Measurements from ENCODE around the gene TCERG1.

TCERG1 gene

DNA sequence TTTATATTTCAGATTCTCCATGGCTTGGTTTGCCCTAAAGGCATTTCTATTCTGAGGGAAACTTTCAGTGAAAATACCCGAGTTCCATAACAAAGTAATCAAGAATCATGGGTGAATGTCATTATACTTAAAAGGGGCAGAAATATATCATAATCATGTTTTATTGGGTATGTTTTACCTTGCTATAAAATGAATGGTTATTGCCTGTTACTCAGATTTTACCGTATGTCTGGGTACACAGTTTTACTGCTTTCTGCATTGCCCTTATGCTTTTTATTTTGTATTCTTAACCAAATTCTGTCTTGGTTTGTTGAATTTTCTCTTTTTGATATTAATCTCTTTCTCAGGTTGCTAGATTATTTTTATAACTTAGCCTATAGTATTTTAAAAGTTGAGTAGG lies 66.3 kb downstream of the TCERG1 start:
- no peak for DNase-seq (ENCODE audit: low read depth in 2 of 2)
- TF ChIP-seq, protein P1, sequence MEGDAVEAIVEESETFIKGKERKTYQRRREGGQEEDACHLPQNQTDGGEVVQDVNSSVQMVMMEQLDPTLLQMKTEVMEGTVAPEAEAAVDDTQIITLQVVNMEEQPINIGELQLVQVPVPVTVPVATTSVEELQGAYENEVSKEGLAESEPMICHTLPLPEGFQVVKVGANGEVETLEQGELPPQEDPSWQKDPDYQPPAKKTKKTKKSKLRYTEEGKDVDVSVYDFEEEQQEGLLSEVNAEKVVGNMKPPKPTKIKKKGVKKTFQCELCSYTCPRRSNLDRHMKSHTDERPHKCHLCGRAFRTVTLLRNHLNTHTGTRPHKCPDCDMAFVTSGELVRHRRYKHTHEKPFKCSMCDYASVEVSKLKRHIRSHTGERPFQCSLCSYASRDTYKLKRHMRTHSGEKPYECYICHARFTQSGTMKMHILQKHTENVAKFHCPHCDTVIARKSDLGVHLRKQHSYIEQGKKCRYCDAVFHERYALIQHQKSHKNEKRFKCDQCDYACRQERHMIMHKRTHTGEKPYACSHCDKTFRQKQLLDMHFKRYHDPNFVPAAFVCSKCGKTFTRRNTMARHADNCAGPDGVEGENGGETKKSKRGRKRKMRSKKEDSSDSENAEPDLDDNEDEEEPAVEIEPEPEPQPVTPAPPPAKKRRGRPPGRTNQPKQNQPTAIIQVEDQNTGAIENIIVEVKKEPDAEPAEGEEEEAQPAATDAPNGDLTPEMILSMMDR (IDR thresholded peaks at IDR 0.05; ENCODE audit: low read depth, low read length): no peak
- H3K4me3 ChIP-seq (replicated peaks in 1 of 2; ENCODE audit: low read depth in 2 of 2, low read length in 2 of 2): no peak overlapping the region

DNA sequence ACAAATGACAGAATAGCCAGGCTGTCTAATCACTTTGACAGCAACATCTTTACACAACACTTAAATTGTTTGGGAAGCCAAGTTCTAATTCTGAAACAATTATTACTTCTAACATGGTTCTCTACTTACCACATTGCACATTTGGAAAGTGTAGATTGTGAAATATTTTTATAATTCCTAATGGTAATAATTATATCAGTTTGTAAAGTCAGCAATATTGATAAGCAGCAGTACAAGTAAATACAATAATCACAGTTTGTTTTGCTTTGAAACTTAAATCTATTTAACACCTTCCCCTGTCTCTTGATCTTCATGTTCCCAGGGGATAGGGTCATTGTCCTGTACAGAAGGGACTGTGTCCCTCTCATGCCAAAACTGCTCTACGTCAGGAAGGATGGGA lies 67.4 kb downstream of the TCERG1 start:
- DNase-seq (ENCODE audit: low read depth in 2 of 2): no peak
- TF ChIP-seq, protein P1 (IDR thresholded peaks at IDR 0.05; ENCODE audit: low read depth, low read length): no peak
- no peak overlapping the region for H3K4me3 ChIP-seq (replicated peaks in 1 of 2; ENCODE audit: low read depth in 2 of 2, low read length in 2 of 2)

DNA sequence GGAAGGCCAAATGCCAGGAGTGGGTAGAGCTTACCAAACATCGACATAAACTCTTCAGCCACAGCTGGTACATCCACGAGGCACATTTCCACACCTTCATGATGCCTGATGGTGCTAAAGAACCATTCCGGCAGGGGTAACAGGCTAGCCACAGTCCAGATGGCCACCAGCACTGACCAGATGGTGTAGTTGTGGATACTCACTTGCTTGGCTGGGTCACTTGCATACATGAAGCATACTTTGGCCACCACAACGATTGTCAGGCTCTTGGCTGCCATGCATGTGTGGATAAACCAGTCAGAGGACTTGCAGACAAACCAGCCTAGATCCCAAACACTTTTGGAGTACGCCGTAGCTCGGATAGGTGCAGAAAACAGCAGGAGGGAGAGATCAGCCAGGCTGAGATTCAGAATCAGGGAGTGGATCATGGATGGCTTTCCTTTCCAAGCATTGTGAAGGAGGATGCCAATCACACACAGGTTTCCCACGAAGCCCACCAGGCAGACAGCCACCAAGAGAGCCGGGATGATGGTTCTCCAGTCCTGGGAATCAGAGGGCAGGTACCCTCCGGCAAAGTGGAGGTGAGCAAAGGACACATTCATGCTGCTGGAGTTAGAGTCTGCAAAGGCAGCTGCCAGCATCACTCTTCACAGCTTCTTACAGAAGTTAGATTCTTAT lies 68.5 kb downstream of the TCERG1 start:
- TF ChIP-seq, protein P1 (IDR thresholded peaks at IDR 0.05; ENCODE audit: low read depth, low read length): no peak
- H3K4me3 ChIP-seq (replicated peaks in 1 of 2; ENCODE audit: low read depth in 2 of 2, low read length in 2 of 2): no peak overlapping the region
- no peak for DNase-seq (ENCODE audit: low read depth in 2 of 2)

DNA sequence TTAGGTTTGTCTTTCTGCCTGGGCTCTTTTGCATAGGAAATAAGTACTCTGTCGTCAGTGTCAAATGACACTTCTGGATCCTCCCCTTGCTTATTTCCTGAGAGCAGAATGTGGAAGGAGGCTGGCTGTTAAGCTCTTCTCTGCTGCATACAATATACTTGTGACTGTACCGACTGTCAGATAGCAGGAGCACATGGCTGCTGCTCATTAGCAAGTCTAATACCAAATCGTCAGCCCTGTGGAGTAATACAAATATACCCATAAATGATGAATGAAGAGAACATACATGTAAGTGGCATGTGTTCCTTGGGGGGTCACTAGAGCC lies 69.0 kb downstream of the TCERG1 start, which contains the start of gene GPR151:
TSS of gene GPR151 (minus strand) at position 40 of the 325 bp plus-strand sequence. CDS start 77 bp downstream, outside the sequence.
- no peak within 1 kb of the TSS for H3K4me3 ChIP-seq (replicated peaks in 1 of 2; ENCODE audit: low read depth in 2 of 2, low read length in 2 of 2)
- peak; percentile 5 to 8 for DNase-seq (ENCODE audit: low read depth in 2 of 2)
- TF ChIP-seq, protein P1 (IDR thresholded peaks at IDR 0.05; ENCODE audit: low read depth, low read length): no peak

- no peak overlapping the region for H3K4me3 ChIP-seq (replicated peaks in 1 of 2; ENCODE audit: low read depth in 2 of 2, low read length in 2 of 2)
- TF ChIP-seq, protein P1 (IDR thresholded peaks at IDR 0.05; ENCODE audit: low read depth, low read length): no peak
- no peak for DNase-seq (ENCODE audit: low read depth in 2 of 2)
Measured at GRCh38 chr5:146519554-146519953, 72.4 kb downstream of the TCERG1 start.

GRCh38 chr5:146520731-146521130 lies 73.6 kb downstream of the TCERG1 start:
- H3K4me3 ChIP-seq (replicated peaks in 1 of 2; ENCODE audit: low read depth in 2 of 2, low read length in 2 of 2): no peak overlapping the region
- DNase-seq (ENCODE audit: low read depth in 2 of 2): no peak
- TF ChIP-seq, protein P1 (IDR thresholded peaks at IDR 0.05; ENCODE audit: low read depth, low read length): no peak
